Measurements from ENCODE around the gene EMC7. TPM values are rescaled to one million over a fixed set of nuclear protein-coding genes. Genes with fewer than 3 reads are reported as not detected.

The EMC7 gene
- total and polyA plus RNA-seq, 10 of the 15 experiments (the other 5 are each of a cell fraction or from before 2014, with no cell fraction given) = 16.5 to 88.9 (median 45.0) TPM

- TF ChIP-seq MYC (IDR thresholded peaks at IDR 0.05; ENCODE audit: insufficient read depth, insufficient read length, insufficient replicate concordance, low read length, severe bottlenecking) = peak; percentile 37
- peak; percentile 99 for TF ChIP-seq CREM (IDR thresholded peaks at IDR 0.05; ENCODE audit: low read depth)
- no peak for TF ChIP-seq FOS (IDR thresholded peaks at IDR 0.05; ENCODE audit: borderline replicate concordance, extremely low read depth, insufficient read length)
- peak; percentile 97 for TF ChIP-seq NBN (IDR thresholded peaks at IDR 0.05)
- no peak for TF ChIP-seq USF1 (IDR thresholded peaks at IDR 0.05; ENCODE audit: borderline replicate concordance, extremely low read length, insufficient read depth, low read depth, low read length)
- TF ChIP-seq NKRF (conservative IDR thresholded peaks at IDR 0.05) = no peak
- TF ChIP-seq RAD21 (IDR thresholded peaks at IDR 0.05; ENCODE audit: insufficient read depth, low read depth, low read length) = no peak
- peak; percentile 98 to 99 for TF ChIP-seq ETV6 (conservative IDR thresholded peaks at IDR 0.05 in 1 of 2, IDR thresholded peaks at IDR 0.05 in 1 of 2; ENCODE audit: borderline replicate concordance in 1 of 2, low read depth in 1 of 2)
- peak; percentile 47; the same call in 1 of the 2 replicates for TF ChIP-seq MLLT1 (IDR thresholded peaks at IDR 0.05)
- TF ChIP-seq CBFB (IDR thresholded peaks at IDR 0.05; ENCODE audit: low read depth) = peak; percentile 78
- TF ChIP-seq IRF5 (IDR thresholded peaks at IDR 0.05; ENCODE audit: borderline replicate concordance) = no peak
- TF ChIP-seq FOXK2 (IDR thresholded peaks at IDR 0.05) = peak; percentile 75
- no peak for TF ChIP-seq ZNF622 (IDR thresholded peaks at IDR 0.05)
- peak; percentile 99 for TF ChIP-seq YY1 (IDR thresholded peaks at IDR 0.05; ENCODE audit: low read depth, low read length)
- peak; percentile 96 for TF ChIP-seq E2F8 (IDR thresholded peaks at IDR 0.05; ENCODE audit: low read depth, partially characterized antibody)
Observed at GRCh38 chr15:34101366-34102174, at the start of gene EMC7, which contains the start of gene PGBD4 (continued).
